ENCODE data around the gene KDM5B.

DNA sequence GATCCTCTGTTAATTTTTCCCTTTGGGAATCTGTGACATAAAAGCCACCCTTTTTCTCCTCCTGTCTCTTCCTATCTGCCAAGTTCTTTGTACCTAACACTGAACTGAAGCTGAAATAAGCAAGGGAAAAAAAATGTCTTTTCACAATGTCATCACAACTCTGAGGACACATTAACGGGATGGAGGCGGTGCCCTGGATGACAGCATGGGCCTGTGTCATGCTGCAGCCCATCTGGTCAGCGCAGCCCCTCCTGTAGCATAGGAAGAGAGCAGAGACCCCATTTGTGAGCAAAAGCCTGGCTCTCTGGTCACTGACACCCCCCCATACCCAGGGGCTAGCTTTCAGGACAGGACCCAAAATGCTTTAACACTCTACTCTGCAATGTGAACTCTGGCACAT is 120.4 kb downstream of the KDM5B start:
- no peak for TF ChIP-seq FOSL1 (IDR thresholded peaks at IDR 0.05; ENCODE audit: low read depth)
- TF ChIP-seq, protein P1, sequence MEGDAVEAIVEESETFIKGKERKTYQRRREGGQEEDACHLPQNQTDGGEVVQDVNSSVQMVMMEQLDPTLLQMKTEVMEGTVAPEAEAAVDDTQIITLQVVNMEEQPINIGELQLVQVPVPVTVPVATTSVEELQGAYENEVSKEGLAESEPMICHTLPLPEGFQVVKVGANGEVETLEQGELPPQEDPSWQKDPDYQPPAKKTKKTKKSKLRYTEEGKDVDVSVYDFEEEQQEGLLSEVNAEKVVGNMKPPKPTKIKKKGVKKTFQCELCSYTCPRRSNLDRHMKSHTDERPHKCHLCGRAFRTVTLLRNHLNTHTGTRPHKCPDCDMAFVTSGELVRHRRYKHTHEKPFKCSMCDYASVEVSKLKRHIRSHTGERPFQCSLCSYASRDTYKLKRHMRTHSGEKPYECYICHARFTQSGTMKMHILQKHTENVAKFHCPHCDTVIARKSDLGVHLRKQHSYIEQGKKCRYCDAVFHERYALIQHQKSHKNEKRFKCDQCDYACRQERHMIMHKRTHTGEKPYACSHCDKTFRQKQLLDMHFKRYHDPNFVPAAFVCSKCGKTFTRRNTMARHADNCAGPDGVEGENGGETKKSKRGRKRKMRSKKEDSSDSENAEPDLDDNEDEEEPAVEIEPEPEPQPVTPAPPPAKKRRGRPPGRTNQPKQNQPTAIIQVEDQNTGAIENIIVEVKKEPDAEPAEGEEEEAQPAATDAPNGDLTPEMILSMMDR (IDR thresholded peaks at IDR 0.05 in 2 of 3, conservative IDR thresholded peaks at IDR 0.05 in 1 of 3; ENCODE audit: borderline replicate concordance in 1 of 3, insufficient read depth in 1 of 3, low read depth in 2 of 3, low read length in 2 of 3) = no peak

Data from HCT116 (cell line).